HepG2 (cell line): ENCODE measurements around the gene LIF. TPM values are rescaled to one million over a fixed set of nuclear protein-coding genes. Genes with fewer than 3 reads are reported as not detected.
"Not testable (repeated sequence)": the region's sequence is repeated elsewhere in the genome, so short reads cannot be mapped to it uniquely, and the experiment has no call there.

ENCODE experiments used
- ATAC-seq: fragments of 200-7000 bp; cut with Tn5 transposase; 3 replicates; pipeline ENCODE4 v1.9.1; 2020; ENCODE audit warnings: mild to moderate bottlenecking, moderate library complexity
- BruUV-seq: library from RNA; stranded (reverse); fragments of 400-500 nt; replicated peaks from 2 replicates; lab custom pipeline; 2021; lab: Mats Ljungman, UMichigan
- CTCF ChIA-PET: fragments of 300-600 bp; formaldehyde crosslinking; extraction: SDS; loops from one replicate; lab custom pipeline; 2021; ENCODE audit warnings: low total read pairs, inconsistent platforms, low intra/inter-chr PET ratio; lab: Yijun Ruan, JAX
- POLR2A ChIA-PET: fragments of 350-600 bp; sonication (Branson Sonifier 250); formaldehyde crosslinking; loops from one replicate; lab custom pipeline; 2020; ENCODE audit warnings: antibody characterized with exemption, inconsistent platforms; lab: Yijun Ruan, JAX
- DNase-seq: peaks from one replicate; pipeline ENCODE4 v3.0.0-alpha.2; 2015; ENCODE audit warnings: low spot score
- FAIRE-seq: peaks from 3 replicates; lab custom pipeline; 2011; peaks lifted over from hg19 to GRCh38; lab: Jason Lieb, UNC
- H2AFZ ChIP-seq: one replicate; pipeline ENCODE4 v1.6.1; 2011; ENCODE audit warnings: low read length, inconsistent platforms
- H3K27ac ChIP-seq: fragments of 300-600 bp; 3 replicates; pipeline ENCODE4 v1.8.0; 2011; ENCODE audit warnings: mixed run types, mild to moderate bottlenecking, mixed read lengths, low read length, inconsistent platforms; ENCODE audit not compliant: insufficient read depth; ENCODE audit errors: extremely low read length
- H3K27me3 ChIP-seq, 2 experiments: fragments of 200-600 bp in 1 of 2; 2 replicates in 1 of 2; 3 replicates in 1 of 2; pipeline versions ENCODE4 v1.6.0 to v1.8.0; 2011; ENCODE audit warnings: low read length in 2 of 2, mild to moderate bottlenecking in 2 of 2, moderate library complexity in 2 of 2, inconsistent platforms in 1 of 2; ENCODE audit not compliant: insufficient read depth in 2 of 2, control insufficient read depth in 1 of 2
- H3K36me3 ChIP-seq, 2 experiments: fragments of 200-600 bp in 1 of 2; replicated peaks in 1 of 2; 2 replicates in 1 of 2; 3 replicates in 1 of 2; pipeline versions ENCODE4 v1.5.1 to v1.8.0; 2011; ENCODE audit warnings: low read length in 2 of 2, inconsistent platforms in 1 of 2; ENCODE audit not compliant: insufficient read depth in 2 of 2, control insufficient read depth in 1 of 2
- H3K4me1 ChIP-seq: 2 replicates; pipeline ENCODE4 v1.5.1; 2012; ENCODE audit warnings: low read length, inconsistent platforms; ENCODE audit not compliant: insufficient read depth
- H3K4me2 ChIP-seq: 2 replicates; pipeline ENCODE4 v1.6.0; 2011; ENCODE audit warnings: low read depth, low read length, inconsistent platforms
- H3K4me3 ChIP-seq, 3 experiments: fragments of 200-600 bp in 1 of 3; sonication (generic), shearing (Covaris generic) in 1 of 3; replicated peaks in 1 of 3; 2 replicates each; pipeline ENCODE4 v1.5.1; 2011 to 2016; ENCODE audit warnings: low read length in 3 of 3, inconsistent platforms in 2 of 3, low read depth in 2 of 3, mild to moderate bottlenecking in 2 of 3, control low read depth in 1 of 3, mixed read lengths in 1 of 3; ENCODE audit not compliant: insufficient read depth in 1 of 3
- H3K79me2 ChIP-seq: one replicate; pipeline ENCODE4 v1.6.1; 2011; ENCODE audit warnings: low read length, inconsistent platforms; ENCODE audit not compliant: insufficient read depth
- H3K9ac ChIP-seq: 2 replicates; pipeline ENCODE4 v1.6.0; 2011; ENCODE audit warnings: mild to moderate bottlenecking, low read depth, low read length, inconsistent platforms; ENCODE audit not compliant: insufficient read depth
- H3K9me3 ChIP-seq: 2 replicates; pipeline ENCODE4 v1.5.1; 2012; ENCODE audit warnings: mild to moderate bottlenecking, low read length
- H4K20me1 ChIP-seq: 2 replicates; pipeline ENCODE4 v1.6.0; 2011; ENCODE audit warnings: inconsistent platforms, mild to moderate bottlenecking, low read length, moderate library complexity; ENCODE audit not compliant: insufficient read depth
- GFI1 ChIP-seq: sonication (generic); formaldehyde crosslinking; IDR thresholded peaks from 2 replicates; pipeline ENCODE4 v1.5.0; 2020; ENCODE audit warnings: missing genetic modification reagents, mild to moderate bottlenecking, borderline replicate concordance
- ZNF121 ChIP-seq: sonication (generic); formaldehyde crosslinking; IDR thresholded peaks from 2 replicates; pipeline ENCODE4 v1.5.0; 2020; ENCODE audit warnings: mild to moderate bottlenecking, missing genetic modification reagents
- WGBS: methylation state at CpG from one replicate; pipeline ENCODE4 v1.1.6; 2017; ENCODE audit warnings: low lambda C conversion rate; 5-methylcytosine and 5-hydroxymethylcytosine counted together
- in situ Hi-C: cut with HindIII; loops from 2 replicates; pipeline ENCODE4 v1.10.0; 2017; ENCODE audit warnings: low pct_unique_long_range_greater_than_20kb; ENCODE audit not compliant: extremely low pct_ligation_motif_present
- intact Hi-C: fragments of 100-400 bp; cut with micrococcal nuclease; formaldehyde crosslinking; loops from one replicate; pipeline ENCODE4 v1.10.0; 2022; ENCODE audit not compliant: unreplicated experiment
- polyA plus RNA-seq, 8 experiments: library from polyadenylated mRNA; depleted of rRNA in 3 of 8; stranded (reverse) in 7 of 8; unstranded in 1 of 8; fragments of >200 nt; fragmentation: Illumina TruSeq in 4 of 8; extraction: Trizol in 4 of 8; gene quantifications; 2 replicates each; pipeline versions ENCODE4 v1.2.1 to v1.2.3, GENCODE V29; 2011 to 2016; ENCODE audit warnings: low read depth in 4 of 8, missing spikeins in 1 of 8, mixed read lengths in 1 of 8; ENCODE audit not compliant: insufficient read depth in 1 of 8
- total RNA-seq, 5 experiments: library from RNA; depleted of rRNA; stranded (reverse); fragments of >200 nt; fragmentation: Illumina TruSeq; extraction: Trizol; gene quantifications; 2 replicates each; pipeline ENCODE4 v1.2.3, GENCODE V29; 2016; ENCODE audit warnings: low read depth in 1 of 5

LIF gene
- total and polyA plus RNA-seq, 2 of the 13 experiments (the other 11 are each of a cell fraction or from before 2014, with no cell fraction given), result 3.6 to 8.5 TPM

- H3K4me3 ChIP-seq, FAIRE-seq, H2AFZ ChIP-seq, in situ Hi-C loops, H3K36me3 ChIP-seq, H3K9me3 ChIP-seq, CTCF ChIA-PET, H3K79me2 ChIP-seq, H4K20me1 ChIP-seq, H3K4me2 ChIP-seq, BruUV-seq, ATAC-seq, intact Hi-C loops, DNase-seq, H3K9ac ChIP-seq, H3K27ac ChIP-seq: not testable (repeated sequence)
- WGBS, result 53% methylated on average over 3 of the region's 3 CpGs
- POLR2A ChIA-PET, result interaction anchor here (0.7 to 0.9 kb wide), 2 partner anchors 14 to 16 kb away, joined by 3 read pairs; no protein-coding TSS in a partner anchor
- Histone ChIP-seq H3K4me1 (peaks cover 37% of the 10 kb centered on the region), H3K27me3 (peaks cover 6 to 51% of the 10 kb centered on the region in 2 experiments; a peak in 4 of 5 replicates)
These were observed 12.2 kb downstream of the LIF start for GRCh38 chr22:30234325-30234724.

DNA sequence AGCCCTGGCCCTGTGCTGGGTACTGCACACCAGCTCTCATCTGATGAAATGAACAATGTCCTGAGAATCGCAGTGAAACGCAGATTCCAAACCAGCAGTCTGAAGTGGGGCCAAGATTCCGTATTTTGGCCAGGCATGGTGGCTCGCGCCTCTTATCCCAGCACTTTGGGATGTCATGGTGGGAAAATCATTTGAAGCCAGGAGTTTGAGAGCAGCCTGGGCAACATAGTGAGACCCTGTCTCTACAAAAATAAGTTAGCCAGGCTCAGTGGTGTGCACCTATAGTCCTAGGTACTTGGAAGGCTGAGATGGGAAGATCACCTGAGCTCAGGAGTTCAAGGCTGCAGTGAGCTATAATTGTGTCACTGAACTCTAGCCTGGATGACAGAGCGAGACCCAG, 13.0 kb downstream of the LIF start:
- POLR2A ChIA-PET, result interaction anchor here (0.7 kb wide), 1 partner anchor 17 kb away, joined by 3 read pairs; no protein-coding TSS in a partner anchor
- peak; percentile 57 for TF ChIP-seq ZNF121 (CRISPR knock-in tag)
- no peak for TF ChIP-seq GFI1 (CRISPR knock-in tag)
- Histone ChIP-seq H3K4me2 (no peak overlapping the region), H3K9me3 (no peaks in the 10 kb centered on the region), H2AFZ (no peak overlapping the region), H4K20me1 (no peaks in the 10 kb centered on the region), H3K27me3 (peaks cover 6 to 59% of the 10 kb centered on the region in 2 experiments; a peak in 4 of 5 replicates), H3K9ac (no peak overlapping the region), H3K27ac (no peak overlapping the region), H3K36me3 (no peaks in the 10 kb centered on the region), H3K79me2 (no peaks in the 10 kb centered on the region), H3K4me1 (peaks cover 37% of the 10 kb centered on the region), H3K4me3 (no peak overlapping the region)
- no TSS peak for BruUV-seq
- DNase-seq (no peak), ATAC-seq (no peak), FAIRE-seq (no peak)
- 79% methylated on average over 6 of the region's 6 CpGs for WGBS
- in situ Hi-C loops (no loop called here), intact Hi-C loops (no loop called here)
- CTCF ChIA-PET, result no interaction called here
